ACHN (cell line): Measurements from ENCODE around the gene ADCY1.

Experiments used
- DNase-seq: peaks from one replicate; pipeline ENCODE4 v3.0.0-alpha.2; 2015
- in situ Hi-C: cut with HindIII; loops from 2 replicates; pipeline ENCODE4 v1.10.0; 2017; ENCODE audit warnings: low sequenced_read_pairs, low pct_ligation_motif_present, low pct_unique_long_range_greater_than_20kb

ADCY1 gene

GRCh38 chr7:45590679-45591057 lies 16.5 kb downstream of the ADCY1 start:
- no peak for DNase-seq
- in situ Hi-C loops: no loop called here

GRCh38 chr7:45591101-45591906 lies 17.1 kb downstream of the ADCY1 start:
- DNase-seq: no peak
- in situ Hi-C loops: no loop called here

- DNase-seq: no peak
- in situ Hi-C loops: no loop called here
Observed at GRCh38 chr7:45592230-45592991, 18.2 kb downstream of the ADCY1 start.

GRCh38 chr7:45593121-45593541 lies 19.0 kb downstream of the ADCY1 start:
- in situ Hi-C loops: no loop called here
- DNase-seq: no peak

- no peak for DNase-seq
- in situ Hi-C loops: no loop called here
Observed at GRCh38 chr7:45593877-45594276, 19.7 kb downstream of the ADCY1 start.

- DNase-seq: no peak
- in situ Hi-C loops: no loop called here
Observed at GRCh38 chr7:45594745-45595535, 20.8 kb downstream of the ADCY1 start.

- in situ Hi-C loops: no loop called here
- no peak for DNase-seq
Observed at GRCh38 chr7:45595809-45596664, 21.9 kb downstream of the ADCY1 start.

GRCh38 chr7:45596665-45597095 lies 22.5 kb downstream of the ADCY1 start:
- in situ Hi-C loops: no loop called here

GRCh38 chr7:45597286-45597984 lies 23.3 kb downstream of the ADCY1 start:
- in situ Hi-C loops: no loop called here
- no peak for DNase-seq

More at GRCh38 chr7:45596665-45597095, 22.5 kb downstream of the ADCY1 start:
- no peak for DNase-seq

- in situ Hi-C loops: no loop called here
- DNase-seq: no peak
Observed at GRCh38 chr7:45598886-45599520, 24.8 kb downstream of the ADCY1 start.

- DNase-seq: no peak
- in situ Hi-C loops: no loop called here
Observed at GRCh38 chr7:45599851-45600706, 25.9 kb downstream of the ADCY1 start.

- no peak for DNase-seq
- in situ Hi-C loops: no loop called here
Observed at GRCh38 chr7:45601094-45601493, 26.9 kb downstream of the ADCY1 start.

GRCh38 chr7:45601816-45602540 lies 27.8 kb downstream of the ADCY1 start:
- no peak for DNase-seq
- in situ Hi-C loops: no loop called here

- no peak for DNase-seq
- in situ Hi-C loops: no loop called here
Observed at GRCh38 chr7:45606050-45606449, 31.9 kb downstream of the ADCY1 start.

- in situ Hi-C loops: no loop called here
- no peak for DNase-seq
Observed at GRCh38 chr7:45606931-45607330, 32.8 kb downstream of the ADCY1 start.

GRCh38 chr7:45609180-45609579 lies 35.0 kb downstream of the ADCY1 start:
- DNase-seq: no peak
- in situ Hi-C loops: no loop called here
